Hematopoietic multipotent progenitor cell treated with erythropoietin and hydrocortisone succinate and interleukin-3 and kit ligand, for 17 days (in vitro differentiated cells): ENCODE results near the gene HACL1.

Experiments
- DNase-seq: peaks from one replicate; pipeline ENCODE4 v3.0.0-alpha.2; 2015; ENCODE audit warnings: low spot score

HACL1 gene

DNA sequence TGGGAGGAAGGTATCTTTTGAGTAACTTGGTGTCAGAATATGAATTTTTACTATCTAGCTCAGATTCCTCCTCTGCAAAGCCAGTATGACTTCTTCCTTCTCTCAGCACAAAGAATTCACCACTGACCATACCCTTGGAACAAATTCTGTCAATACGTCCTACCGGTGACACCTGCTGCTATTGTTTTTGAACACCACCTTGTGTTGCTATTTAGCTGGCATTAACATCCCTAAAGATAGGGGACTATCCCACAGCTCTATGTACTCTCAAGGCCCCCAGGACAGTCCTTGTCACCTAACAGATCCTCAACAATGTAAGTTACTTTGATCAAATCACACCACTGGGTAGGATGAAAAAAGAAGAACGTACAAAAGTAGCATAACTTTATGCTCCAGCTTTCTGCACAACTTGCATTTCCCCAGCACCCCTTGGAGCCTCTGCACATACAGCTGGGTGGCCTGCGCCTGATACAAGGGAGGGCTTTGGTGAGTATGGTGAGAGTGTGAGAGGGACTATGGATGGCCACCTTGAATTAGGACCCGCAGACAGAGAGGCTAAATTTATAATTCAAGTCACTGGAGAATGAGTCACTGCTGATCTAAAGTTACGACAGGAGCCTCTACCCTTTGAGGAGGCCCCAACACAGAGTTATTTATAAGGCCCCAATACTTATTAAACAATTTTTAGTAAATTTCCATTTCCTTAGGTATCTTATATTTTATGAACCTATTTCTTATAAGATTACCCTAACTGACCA lies 77.5 kb downstream of the HACL1 start:
- DNase-seq: no peak

DNA sequence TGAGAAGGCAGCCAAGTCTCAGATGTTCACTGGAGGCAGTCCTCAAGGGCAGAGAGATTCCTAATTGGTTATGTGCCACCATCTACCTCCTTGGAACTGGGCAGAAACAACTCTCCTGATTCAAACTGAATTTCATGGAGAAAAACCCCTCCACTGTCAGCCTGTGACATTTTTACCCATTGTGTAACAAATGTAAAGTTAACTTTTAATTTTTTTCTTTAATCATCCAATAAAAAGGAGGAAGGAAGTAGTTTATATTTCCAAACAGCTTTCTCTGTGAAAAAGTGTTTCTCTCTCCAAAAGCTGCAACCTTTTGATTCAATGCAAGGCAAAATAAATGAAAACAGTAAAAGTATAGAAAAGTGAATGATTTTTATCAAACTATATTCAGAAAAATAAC lies 79.4 kb downstream of the HACL1 start:
- peak; percentile 24 for DNase-seq

DNA sequence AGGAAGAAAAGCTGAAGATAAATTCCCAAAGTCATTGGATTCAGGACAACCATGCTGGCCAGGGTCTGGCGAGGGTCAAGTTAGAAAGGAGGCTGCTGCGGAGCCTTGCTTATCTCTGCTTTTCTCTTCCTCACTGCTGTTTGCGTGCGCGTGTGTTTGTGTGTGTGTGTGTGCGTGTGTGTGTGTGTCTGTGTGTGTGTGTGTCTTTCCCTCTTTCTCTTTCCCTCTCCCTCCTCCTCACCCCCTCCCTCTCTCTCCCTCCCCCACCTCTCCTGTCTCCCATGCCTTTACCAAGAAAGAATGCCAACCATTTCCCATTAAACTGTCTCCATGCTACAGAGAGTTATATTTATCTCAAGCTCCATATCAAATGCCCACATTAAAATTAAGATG lies 79.8 kb downstream of the HACL1 start, which contains the start of gene COLQ:
COLQ (minus strand) TSS at position 134 of the 393 bp plus-strand sequence; CDS start at position 53, 81 bp downstream.
- no peak for DNase-seq

DNA sequence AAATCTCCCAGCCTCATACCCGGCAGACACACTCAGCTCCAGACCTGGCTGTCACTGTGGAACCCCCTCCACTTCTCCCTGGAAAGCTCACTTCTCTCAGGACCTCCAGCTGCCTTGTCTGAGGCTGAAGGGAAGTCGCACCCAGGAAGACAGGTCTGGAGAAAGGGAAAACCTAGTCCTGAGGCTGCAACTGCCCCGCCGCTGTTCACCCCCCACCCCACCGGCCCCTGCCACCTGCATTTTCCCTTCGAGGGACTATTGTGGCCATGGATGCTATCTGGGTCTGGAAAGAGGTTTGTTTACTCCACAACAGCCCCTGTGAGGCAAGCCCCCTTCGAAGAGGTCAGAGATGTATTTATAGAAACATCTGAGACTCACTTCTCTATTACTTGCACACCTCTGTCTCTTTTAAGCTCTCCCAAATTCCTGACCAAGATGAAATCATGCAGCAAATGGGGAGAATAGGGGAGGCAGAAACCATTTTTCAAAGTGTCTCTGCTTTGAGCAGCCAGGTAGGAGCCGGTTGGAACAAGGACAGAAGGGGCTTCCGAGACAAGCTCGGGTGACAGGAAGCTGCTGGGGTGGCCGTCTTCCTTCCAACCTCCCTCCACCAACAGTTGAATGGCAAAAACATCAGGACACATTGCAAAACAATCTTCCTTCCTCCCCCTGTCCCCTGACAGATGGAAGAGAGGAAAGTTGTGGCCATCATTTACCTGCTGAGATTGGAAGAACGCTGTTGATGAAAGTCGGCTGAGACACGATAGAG lies 80.4 kb downstream of the HACL1 start:
- DNase-seq: peak; percentile 43

DNA sequence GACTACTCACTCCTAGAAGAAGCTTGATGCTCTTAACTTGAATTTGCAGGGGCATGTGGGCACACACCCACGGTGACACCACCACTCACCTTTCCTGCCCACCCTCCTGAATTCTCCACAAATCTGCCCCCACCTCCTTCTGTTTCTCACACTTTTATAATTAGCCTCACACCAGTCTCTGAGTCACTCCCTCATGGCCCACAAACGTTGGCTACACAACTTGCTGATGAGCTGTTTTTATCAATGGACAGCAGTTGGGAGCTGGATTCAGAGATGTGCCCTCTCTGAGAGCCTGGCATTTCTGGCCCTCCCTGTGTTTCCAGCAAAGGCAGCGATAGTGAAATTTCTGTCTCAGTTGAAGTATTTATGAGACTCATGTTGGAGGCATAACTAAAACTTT lies 81.2 kb downstream of the HACL1 start:
- peak; percentile 78 for DNase-seq

DNA sequence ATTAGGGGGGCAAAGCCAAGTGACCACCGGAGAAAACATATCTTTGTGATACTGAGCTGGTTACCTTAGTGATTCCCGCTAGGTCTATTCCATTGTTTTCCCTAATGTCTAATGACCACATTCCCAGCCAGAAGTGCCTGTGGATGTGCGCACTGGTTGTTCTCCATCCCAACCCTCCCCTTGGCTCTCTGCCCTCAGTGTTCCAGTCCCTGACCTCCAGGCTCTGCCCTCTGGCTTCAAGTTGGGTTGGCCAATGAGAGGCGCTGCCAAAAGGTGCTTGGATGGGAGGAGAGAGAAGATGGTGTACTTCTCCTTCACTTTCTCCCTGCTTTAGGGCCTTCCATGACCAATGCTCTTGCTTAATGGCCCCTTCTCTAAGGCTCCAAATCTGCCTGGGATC lies 82.3 kb downstream of the HACL1 start:
- DNase-seq: no peak

DNA sequence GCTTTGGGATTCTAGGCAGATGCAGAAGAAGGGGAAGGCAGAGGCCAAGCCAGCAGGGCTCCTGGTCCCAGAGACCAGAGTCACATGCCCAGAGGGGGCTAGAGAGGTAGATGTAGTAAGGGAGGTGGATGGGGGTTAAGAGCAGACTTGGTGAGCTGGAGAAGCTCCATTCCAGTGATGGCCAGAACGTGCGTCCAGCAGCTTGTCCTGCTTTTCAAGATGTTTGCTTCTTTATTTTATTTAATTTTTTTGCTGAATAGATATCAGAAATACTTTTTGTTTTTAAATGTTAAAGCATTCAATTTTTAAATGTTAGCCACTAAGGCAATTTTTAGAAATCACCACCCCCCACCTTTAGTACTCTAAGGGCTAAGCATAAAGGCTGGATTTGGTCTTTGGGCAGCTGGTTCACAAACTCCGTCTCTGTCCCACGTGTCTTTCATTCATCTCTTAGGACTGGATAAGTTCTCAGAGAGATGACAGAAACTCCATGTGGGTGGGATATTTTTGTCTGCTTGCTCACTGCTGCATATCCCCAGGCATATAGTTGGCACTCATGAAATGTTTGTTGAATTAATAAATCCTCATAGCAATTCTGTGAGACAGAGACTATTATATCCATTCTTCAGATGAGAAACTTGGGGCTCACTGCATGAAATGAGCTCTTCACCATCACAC lies 86.6 kb downstream of the HACL1 start:
- DNase-seq: no peak

DNA sequence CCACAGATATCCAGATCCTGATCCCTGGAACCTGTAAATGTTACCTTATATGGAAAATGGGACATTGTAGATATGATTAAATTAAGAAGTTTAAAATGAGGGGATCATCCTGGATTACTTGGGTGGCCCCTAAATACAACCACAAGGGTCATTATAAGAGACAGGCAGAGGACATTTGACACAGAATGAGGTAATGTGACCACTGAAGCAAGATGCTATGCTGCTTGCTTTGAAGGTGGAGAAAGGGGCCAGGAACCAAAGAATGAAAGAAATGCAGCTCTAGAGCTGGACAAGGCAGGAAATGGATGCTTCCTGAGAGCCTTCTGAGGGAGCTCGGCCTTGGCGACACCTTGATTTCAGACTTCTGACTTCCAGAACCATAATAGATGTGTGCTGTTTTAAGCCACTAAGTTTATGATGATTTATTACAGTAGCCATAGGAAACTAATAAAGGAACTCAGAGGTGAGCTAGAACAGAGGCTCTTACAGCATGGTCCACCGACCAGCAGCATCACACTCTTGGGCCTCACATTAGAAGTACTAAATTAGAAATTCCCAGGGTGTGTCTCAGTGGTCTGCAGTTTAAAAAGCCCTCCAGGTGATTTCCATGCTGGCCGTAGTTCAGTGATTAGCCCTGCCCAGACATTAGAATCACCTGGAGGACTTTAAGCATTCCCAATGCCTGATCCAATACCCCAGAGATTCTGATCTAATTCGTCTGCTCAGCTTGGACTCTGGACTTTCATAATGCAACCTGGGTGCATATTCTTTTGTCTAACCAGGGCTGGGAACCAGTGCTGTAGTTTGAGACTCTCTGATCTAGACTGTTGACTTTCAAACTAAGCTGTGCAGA lies 87.3 kb downstream of the HACL1 start:
- no peak for DNase-seq

DNA sequence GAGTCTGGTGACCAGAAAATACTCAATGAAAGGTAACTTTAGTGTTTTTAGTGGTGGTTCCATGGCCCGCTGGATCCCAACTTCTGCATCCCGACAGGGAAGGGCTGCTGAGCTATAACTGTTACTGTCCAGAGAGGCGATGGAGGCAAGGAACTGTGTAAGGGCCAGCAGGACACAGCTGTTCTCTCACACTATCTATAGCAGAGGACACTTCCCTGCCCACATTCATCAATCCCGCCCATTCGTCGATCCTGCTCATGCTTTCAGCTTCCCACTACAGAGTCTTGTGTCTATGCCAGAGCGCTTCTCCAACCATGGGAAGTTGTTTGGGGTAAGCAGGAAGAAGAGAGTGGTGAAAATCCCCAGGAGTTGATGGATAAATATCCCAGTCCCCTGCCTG lies 88.3 kb downstream of the HACL1 start:
- no peak for DNase-seq

DNA sequence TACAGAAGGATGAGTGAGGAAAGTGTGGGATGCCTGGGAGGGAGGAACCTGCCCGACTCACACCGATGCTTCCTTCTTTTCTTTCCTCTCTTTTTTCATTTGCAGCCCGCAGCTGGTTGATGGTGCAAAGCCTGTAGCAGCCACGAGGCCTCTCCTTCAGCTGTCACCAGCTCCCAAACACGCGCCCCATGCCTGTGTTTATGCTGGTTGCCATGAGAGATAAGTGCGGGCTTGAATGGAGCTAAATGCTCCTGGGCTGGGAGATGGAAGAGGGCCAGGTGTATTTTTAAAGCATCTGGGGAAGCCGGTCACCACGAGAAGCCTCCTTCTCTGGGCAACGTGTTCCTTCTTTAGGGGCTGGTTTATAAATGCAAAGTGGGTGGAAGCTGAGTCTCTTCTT lies 89.2 kb downstream of the HACL1 start:
- DNase-seq: no peak

DNA sequence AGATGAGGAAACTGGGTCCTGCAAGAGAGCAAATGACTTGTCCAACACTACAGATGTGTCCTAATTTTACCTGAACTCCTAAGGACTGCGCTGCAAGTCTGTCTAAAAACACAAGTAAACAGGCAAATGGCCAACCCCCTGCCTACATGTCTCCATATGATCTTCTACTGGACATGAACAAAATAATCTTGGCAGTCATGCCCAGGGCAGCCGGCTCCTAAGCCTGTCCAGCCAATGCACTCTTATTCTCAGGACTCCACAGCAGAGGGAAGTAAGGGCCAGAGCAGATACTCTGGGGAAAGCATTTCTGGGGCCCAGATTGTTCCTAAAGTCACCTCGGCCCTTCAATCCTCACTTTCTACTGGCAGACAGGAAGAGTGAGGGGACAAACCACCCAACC lies 90.2 kb downstream of the HACL1 start:
- DNase-seq: no peak
